Measurements from ENCODE around the gene OR5B21. TPM values are rescaled to one million over a fixed set of nuclear protein-coding genes. Genes with fewer than 3 reads are reported as not detected.

The OR5B21 gene
- polyA plus RNA-seq, 3 donors = 0.12 TPM; not detected in 2

DNA sequence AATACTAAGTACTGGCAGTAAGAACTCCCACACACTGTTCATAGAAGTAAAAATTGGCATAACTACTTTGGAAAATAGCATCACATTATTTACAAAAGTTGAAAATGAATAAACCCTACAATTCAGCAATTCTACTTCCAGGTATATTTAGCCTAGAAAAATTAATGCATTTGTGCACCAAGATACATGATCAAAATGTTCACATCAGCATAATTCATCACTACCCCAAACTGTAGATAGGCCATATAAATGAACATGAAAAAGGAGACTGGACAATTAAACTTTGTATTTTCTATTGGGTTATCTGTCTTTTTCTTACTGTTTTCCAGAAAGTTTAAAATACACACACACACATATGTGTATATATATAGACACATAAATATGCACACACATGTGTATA lies 5.9 kb downstream of the OR5B21 start:
- H3K9ac ChIP-seq (ENCODE audit: insufficient read depth, low read length, poor library complexity, severe bottlenecking) = no peak overlapping the region
- Mint-ChIP-seq H3K36me3 (no peaks in the 10 kb centered on the region), H3K27ac (no peak overlapping the region), H3K27me3 (ENCODE audit: low read depth in 3 of 3) (no peaks in the 10 kb centered on the region), H3K9me3 (no peaks in the 10 kb centered on the region), H3K4me3 (no peak overlapping the region), H3K4me1 (peaks cover 23% of the 10 kb centered on the region)
- H2AFZ ChIP-seq (ENCODE audit: insufficient read depth, low read depth, low read length, poor library complexity, severe bottlenecking) = no peak overlapping the region
- no peaks in the 10 kb centered on the region for H3K9me3 ChIP-seq (replicated peaks in 1 of 2; ENCODE audit: control insufficient read depth in 1 of 2, insufficient read depth in 1 of 2, low read length in 2 of 2)
- H3K79me2 ChIP-seq (ENCODE audit: insufficient read depth, low read length) = no peaks in the 10 kb centered on the region
- H3K36me3 ChIP-seq (replicated peaks in 1 of 2; ENCODE audit: control insufficient read depth in 1 of 2, insufficient read depth in 2 of 2, low read length in 2 of 2) = no peaks in the 10 kb centered on the region
- H3K27me3 ChIP-seq (ENCODE audit: control insufficient read depth in 2 of 2, insufficient read depth in 2 of 2, low read length in 2 of 2) = no peaks in the 10 kb centered on the region
- intact Hi-C loops (cut with micrococcal nuclease) = no loop called here
- DNase-seq = no peak
- H4K20me1 ChIP-seq (ENCODE audit: insufficient read depth, low read length) = no peaks in the 10 kb centered on the region
- peaks cover 6 to 14% of the 10 kb centered on the region in 2 donors for H3K4me1 ChIP-seq (ENCODE audit: control insufficient read depth in 1 of 2, insufficient read depth in 2 of 2, low read length in 2 of 2)
- H3K4me3 ChIP-seq (replicated peaks in 1 of 3; ENCODE audit: low read depth in 2 of 3, low read length in 3 of 3) = no peak overlapping the region
- H3K4me2 ChIP-seq (replicated peaks; ENCODE audit: extremely low read depth, low read length, poor library complexity, severe bottlenecking) = no peak overlapping the region
- H3K27ac ChIP-seq (ENCODE audit: low read depth in 1 of 2, low read length in 2 of 2) = no peak overlapping the region
- TF ChIP-seq, protein P1, sequence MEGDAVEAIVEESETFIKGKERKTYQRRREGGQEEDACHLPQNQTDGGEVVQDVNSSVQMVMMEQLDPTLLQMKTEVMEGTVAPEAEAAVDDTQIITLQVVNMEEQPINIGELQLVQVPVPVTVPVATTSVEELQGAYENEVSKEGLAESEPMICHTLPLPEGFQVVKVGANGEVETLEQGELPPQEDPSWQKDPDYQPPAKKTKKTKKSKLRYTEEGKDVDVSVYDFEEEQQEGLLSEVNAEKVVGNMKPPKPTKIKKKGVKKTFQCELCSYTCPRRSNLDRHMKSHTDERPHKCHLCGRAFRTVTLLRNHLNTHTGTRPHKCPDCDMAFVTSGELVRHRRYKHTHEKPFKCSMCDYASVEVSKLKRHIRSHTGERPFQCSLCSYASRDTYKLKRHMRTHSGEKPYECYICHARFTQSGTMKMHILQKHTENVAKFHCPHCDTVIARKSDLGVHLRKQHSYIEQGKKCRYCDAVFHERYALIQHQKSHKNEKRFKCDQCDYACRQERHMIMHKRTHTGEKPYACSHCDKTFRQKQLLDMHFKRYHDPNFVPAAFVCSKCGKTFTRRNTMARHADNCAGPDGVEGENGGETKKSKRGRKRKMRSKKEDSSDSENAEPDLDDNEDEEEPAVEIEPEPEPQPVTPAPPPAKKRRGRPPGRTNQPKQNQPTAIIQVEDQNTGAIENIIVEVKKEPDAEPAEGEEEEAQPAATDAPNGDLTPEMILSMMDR (IDR thresholded peaks at IDR 0.05) = no peak

DNA sequence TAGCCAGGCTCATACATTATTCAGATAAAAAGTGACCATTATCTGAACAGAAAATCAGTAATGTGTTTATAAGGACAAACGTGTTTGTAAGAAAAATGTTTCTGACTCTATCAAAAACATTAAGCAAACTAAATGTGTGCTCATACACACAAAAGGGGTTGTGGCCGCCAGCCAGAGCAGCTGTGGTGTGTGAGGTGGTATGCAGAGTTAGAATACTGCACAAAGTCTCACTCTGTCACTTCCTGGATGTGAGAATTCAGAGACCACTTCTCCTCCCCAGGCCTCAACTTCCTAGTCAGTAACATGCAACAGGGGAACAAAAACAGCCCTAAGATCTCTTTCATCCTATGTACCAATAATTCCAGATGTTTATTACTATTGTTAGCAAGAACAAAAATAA lies 9.4 kb downstream of the OR5B21 start:
- Mint-ChIP-seq H3K27ac (no peak overlapping the region), H3K9me3 (no peaks in the 10 kb centered on the region), H3K36me3 (no peaks in the 10 kb centered on the region), H3K27me3 (ENCODE audit: low read depth in 3 of 3) (no peaks in the 10 kb centered on the region), H3K4me1 (peaks cover 18% of the 10 kb centered on the region), H3K4me3 (no peak overlapping the region)
- no peak overlapping the region for H3K27ac ChIP-seq (ENCODE audit: low read depth in 1 of 2, low read length in 2 of 2)
- no peaks in the 10 kb centered on the region for H4K20me1 ChIP-seq (ENCODE audit: insufficient read depth, low read length)
- H3K9me3 ChIP-seq (replicated peaks in 1 of 2; ENCODE audit: control insufficient read depth in 1 of 2, insufficient read depth in 1 of 2, low read length in 2 of 2) = no peaks in the 10 kb centered on the region
- intact Hi-C loops (cut with micrococcal nuclease) = no loop called here
- WGBS (ENCODE audit: insufficient coverage) = no CpG with 5 or more reads among the region's 2 CpGs
- H3K36me3 ChIP-seq (replicated peaks in 1 of 2; ENCODE audit: control insufficient read depth in 1 of 2, insufficient read depth in 2 of 2, low read length in 2 of 2) = no peaks in the 10 kb centered on the region
- no peak overlapping the region for H3K4me3 ChIP-seq (replicated peaks in 1 of 3; ENCODE audit: low read depth in 2 of 3, low read length in 3 of 3)
- DNase-seq = no peak
- H3K27me3 ChIP-seq (ENCODE audit: control insufficient read depth in 2 of 2, insufficient read depth in 2 of 2, low read length in 2 of 2) = no peaks in the 10 kb centered on the region
- no peak overlapping the region for H2AFZ ChIP-seq (ENCODE audit: insufficient read depth, low read depth, low read length, poor library complexity, severe bottlenecking)
- H3K4me1 ChIP-seq (ENCODE audit: control insufficient read depth in 1 of 2, insufficient read depth in 2 of 2, low read length in 2 of 2) = peaks cover 5 to 10% of the 10 kb centered on the region in 2 donors
- no peaks in the 10 kb centered on the region for H3K79me2 ChIP-seq (ENCODE audit: insufficient read depth, low read length)
- no peak overlapping the region for H3K4me2 ChIP-seq (replicated peaks; ENCODE audit: extremely low read depth, low read length, poor library complexity, severe bottlenecking)
- H3K9ac ChIP-seq (ENCODE audit: insufficient read depth, low read length, poor library complexity, severe bottlenecking) = no peak overlapping the region
- TF ChIP-seq, protein P1 (IDR thresholded peaks at IDR 0.05) = no peak
